ENCODE data around the gene MLIP. TPM values are rescaled to one million over a fixed set of nuclear protein-coding genes. Genes with fewer than 3 reads are reported as not detected.

The MLIP gene
- total RNA-seq, 1 donor from 2014 or later: 0.44 TPM

DNA sequence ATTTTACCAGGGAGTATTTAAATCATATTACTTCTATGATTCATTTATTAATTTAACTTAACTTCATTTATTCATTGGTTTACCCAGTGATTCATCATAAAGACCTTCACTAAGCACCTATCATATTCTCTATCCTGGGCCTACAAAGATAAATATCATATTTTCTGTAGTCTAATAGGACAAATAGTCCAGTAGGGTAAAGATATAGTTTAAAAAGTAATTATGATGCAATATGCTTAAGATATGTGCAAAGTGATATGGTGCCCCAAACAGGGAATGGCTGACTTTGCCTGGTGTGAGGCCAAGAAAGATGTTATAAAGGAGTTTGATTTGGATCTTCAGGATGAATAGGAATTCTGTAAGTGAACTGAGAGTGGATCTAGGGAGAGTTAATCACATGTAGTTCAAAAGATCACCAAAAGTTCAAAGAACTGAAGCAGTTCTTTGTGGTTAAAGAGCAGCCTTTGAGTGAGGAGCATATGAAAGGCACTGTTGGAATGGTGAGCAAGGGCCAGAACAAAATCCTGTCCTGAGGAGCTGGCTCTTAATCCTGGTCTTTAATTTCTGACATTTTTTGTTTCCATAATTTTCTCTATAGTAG, 45.5 kb downstream of the MLIP start:
- no peaks in the 10 kb centered on the region for H3K27me3 Mint-ChIP-seq (ENCODE audit: unreplicated experiment)
- no peak overlapping the region for H3K27ac Mint-ChIP-seq (ENCODE audit: unreplicated experiment)
- no peak for DNase-seq
- no peaks in the 10 kb centered on the region for H3K9me3 Mint-ChIP-seq (ENCODE audit: unreplicated experiment)
- H3K4me3 Mint-ChIP-seq (ENCODE audit: unreplicated experiment): no peak overlapping the region
- no peaks in the 10 kb centered on the region for H3K36me3 Mint-ChIP-seq (ENCODE audit: unreplicated experiment)
- no peaks in the 10 kb centered on the region for H3K4me1 Mint-ChIP-seq (ENCODE audit: low read depth, unreplicated experiment)
- TF ChIP-seq, protein P1, sequence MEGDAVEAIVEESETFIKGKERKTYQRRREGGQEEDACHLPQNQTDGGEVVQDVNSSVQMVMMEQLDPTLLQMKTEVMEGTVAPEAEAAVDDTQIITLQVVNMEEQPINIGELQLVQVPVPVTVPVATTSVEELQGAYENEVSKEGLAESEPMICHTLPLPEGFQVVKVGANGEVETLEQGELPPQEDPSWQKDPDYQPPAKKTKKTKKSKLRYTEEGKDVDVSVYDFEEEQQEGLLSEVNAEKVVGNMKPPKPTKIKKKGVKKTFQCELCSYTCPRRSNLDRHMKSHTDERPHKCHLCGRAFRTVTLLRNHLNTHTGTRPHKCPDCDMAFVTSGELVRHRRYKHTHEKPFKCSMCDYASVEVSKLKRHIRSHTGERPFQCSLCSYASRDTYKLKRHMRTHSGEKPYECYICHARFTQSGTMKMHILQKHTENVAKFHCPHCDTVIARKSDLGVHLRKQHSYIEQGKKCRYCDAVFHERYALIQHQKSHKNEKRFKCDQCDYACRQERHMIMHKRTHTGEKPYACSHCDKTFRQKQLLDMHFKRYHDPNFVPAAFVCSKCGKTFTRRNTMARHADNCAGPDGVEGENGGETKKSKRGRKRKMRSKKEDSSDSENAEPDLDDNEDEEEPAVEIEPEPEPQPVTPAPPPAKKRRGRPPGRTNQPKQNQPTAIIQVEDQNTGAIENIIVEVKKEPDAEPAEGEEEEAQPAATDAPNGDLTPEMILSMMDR (IDR thresholded peaks at IDR 0.05; ENCODE audit: partially characterized antibody, unreplicated experiment): no peak

DNA sequence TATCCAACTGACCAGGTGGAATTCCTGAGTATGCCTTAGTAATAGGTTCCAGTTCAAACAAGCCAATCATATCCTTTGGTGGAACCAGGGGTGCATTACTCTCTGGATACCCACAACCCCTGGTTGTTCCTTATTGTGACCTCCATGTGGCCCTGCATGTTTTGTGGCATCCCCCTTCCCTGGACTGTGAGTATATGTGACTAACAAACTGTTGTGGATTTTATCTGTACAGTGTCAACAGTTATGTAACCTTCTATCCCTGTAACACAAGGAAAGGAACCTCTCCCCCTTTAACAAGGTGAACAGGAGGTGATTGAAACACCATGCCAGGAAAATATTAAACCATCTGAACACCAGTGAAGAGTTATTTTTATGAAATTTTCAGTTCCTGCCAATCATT, 46.2 kb downstream of the MLIP start:
- H3K4me3 Mint-ChIP-seq (ENCODE audit: unreplicated experiment): no peak overlapping the region
- no peaks in the 10 kb centered on the region for H3K9me3 Mint-ChIP-seq (ENCODE audit: unreplicated experiment)
- H3K27me3 Mint-ChIP-seq (ENCODE audit: unreplicated experiment): no peaks in the 10 kb centered on the region
- no peaks in the 10 kb centered on the region for H3K36me3 Mint-ChIP-seq (ENCODE audit: unreplicated experiment)
- H3K27ac Mint-ChIP-seq (ENCODE audit: unreplicated experiment): no peak overlapping the region
- DNase-seq: no peak
- TF ChIP-seq, protein P1 (IDR thresholded peaks at IDR 0.05; ENCODE audit: partially characterized antibody, unreplicated experiment): no peak
- H3K4me1 Mint-ChIP-seq (ENCODE audit: low read depth, unreplicated experiment): no peaks in the 10 kb centered on the region

DNA sequence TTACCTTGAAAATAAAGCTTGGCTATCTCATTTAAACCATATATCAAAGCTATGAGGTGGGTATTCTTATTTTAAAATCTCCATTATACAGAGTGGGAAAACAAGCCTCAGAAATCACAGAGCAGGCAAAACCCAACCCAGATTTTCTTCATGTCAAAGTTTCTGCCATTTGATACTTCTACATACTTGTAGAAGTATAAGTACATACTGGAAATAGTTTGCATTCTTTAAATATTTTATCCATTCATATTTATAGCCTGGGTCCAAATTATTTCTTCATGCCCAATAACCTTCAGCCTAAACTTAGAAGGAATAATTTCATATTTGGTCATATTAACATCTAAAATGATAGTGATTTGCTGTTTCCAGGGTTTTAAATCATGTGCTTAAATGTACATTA, 61.8 kb downstream of the MLIP start:
- Mint-ChIP-seq H3K27me3 (ENCODE audit: unreplicated experiment) (no peaks in the 10 kb centered on the region), H3K36me3 (ENCODE audit: unreplicated experiment) (no peaks in the 10 kb centered on the region), H3K4me1 (ENCODE audit: low read depth, unreplicated experiment) (no peaks in the 10 kb centered on the region), H3K4me3 (ENCODE audit: unreplicated experiment) (no peak overlapping the region), H3K9me3 (ENCODE audit: unreplicated experiment) (peaks cover 2% of the 10 kb centered on the region), H3K27ac (ENCODE audit: unreplicated experiment) (no peak overlapping the region)
- no peak for DNase-seq
- TF ChIP-seq, protein P1 (IDR thresholded peaks at IDR 0.05; ENCODE audit: partially characterized antibody, unreplicated experiment): no peak

DNA sequence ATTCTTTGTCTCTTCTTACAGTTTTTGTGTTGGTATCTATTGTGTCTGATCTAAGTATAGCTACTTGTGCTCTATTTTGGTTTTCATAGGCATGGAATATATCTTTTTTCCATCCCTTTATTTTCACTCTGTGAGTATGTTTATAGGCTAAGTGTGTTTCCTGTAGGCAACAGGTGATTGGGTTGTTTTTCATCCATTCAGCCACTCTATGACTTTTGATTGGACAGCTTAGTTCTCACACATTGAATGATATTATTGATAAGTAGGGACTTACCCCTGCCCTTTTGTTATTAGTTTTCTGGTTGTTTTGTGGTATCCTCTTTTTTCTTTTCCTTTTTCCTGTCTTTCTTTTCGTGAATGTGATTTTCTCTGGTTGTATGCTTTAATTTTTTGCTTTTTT, 67.9 kb downstream of the MLIP start:
- H3K4me3 Mint-ChIP-seq (ENCODE audit: unreplicated experiment): no peak overlapping the region
- H3K9me3 Mint-ChIP-seq (ENCODE audit: unreplicated experiment): peaks cover 2% of the 10 kb centered on the region
- DNase-seq: no peak
- H3K36me3 Mint-ChIP-seq (ENCODE audit: unreplicated experiment): no peaks in the 10 kb centered on the region
- TF ChIP-seq, protein P1 (IDR thresholded peaks at IDR 0.05; ENCODE audit: partially characterized antibody, unreplicated experiment): no peak
- H3K4me1 Mint-ChIP-seq (ENCODE audit: low read depth, unreplicated experiment): no peaks in the 10 kb centered on the region
- H3K27me3 Mint-ChIP-seq (ENCODE audit: unreplicated experiment): no peaks in the 10 kb centered on the region
- H3K27ac Mint-ChIP-seq (ENCODE audit: unreplicated experiment): no peak overlapping the region

DNA sequence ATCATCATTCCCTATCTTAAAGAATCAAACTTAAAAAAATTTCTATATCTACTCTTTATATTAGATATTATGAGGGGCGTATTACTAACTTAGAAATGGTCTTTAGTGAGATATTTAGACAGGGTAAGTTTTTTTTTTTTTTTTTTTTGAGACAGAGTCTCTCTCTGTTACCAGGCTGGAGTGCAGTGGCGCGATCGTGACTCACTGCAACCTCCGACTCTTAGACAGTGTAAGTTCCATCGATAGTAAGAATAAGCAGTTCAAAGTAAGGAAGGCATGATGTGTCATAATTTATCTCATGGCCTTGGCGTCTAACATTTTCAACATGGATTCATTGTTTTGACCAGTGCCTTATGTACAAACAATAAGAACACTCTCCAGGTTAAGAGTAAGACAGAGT, 72.4 kb downstream of the MLIP start:
- TF ChIP-seq, protein P1 (IDR thresholded peaks at IDR 0.05; ENCODE audit: partially characterized antibody, unreplicated experiment): no peak
- no peaks in the 10 kb centered on the region for H3K36me3 Mint-ChIP-seq (ENCODE audit: unreplicated experiment)

More for the DNA sequence above, 72.4 kb downstream of the MLIP start:
- no peak overlapping the region for H3K27ac Mint-ChIP-seq (ENCODE audit: unreplicated experiment)
- H3K4me1 Mint-ChIP-seq (ENCODE audit: low read depth, unreplicated experiment): no peaks in the 10 kb centered on the region
- no peak for DNase-seq
- H3K4me3 Mint-ChIP-seq (ENCODE audit: unreplicated experiment): no peak overlapping the region
- H3K27me3 Mint-ChIP-seq (ENCODE audit: unreplicated experiment): no peaks in the 10 kb centered on the region
- H3K9me3 Mint-ChIP-seq (ENCODE audit: unreplicated experiment): no peaks in the 10 kb centered on the region
